SJCRH30 (cell line): ENCODE measurements around the gene PTGER3. TPM values are rescaled to one million over a fixed set of nuclear protein-coding genes. Genes with fewer than 3 reads are reported as not detected.
"Not testable (repeated sequence)": the region's sequence is repeated elsewhere in the genome, so short reads cannot be mapped to it uniquely, and the experiment has no call there.

Source experiments
- DNase-seq, 2 experiments: peaks; one replicate each; pipeline ENCODE4 v3.0.0-alpha.2; 2015 to 2020
- H3K27ac ChIP-seq: fragments of 250-450 bp; sonication (Bioruptor Pico); 2 replicates; pipeline ENCODE4 v1.5.1; 2020; ENCODE audit warnings: mild to moderate bottlenecking, moderate library complexity
- H3K27me3 ChIP-seq: fragments of 250-450 bp; sonication (Bioruptor Pico); 2 replicates; pipeline ENCODE4 v1.5.1; 2020; ENCODE audit warnings: mild to moderate bottlenecking, moderate library complexity
- H3K36me3 ChIP-seq: fragments of 250-450 bp; sonication (Bioruptor Pico); 2 replicates; pipeline ENCODE4 v1.5.1; 2020; ENCODE audit warnings: mild to moderate bottlenecking, moderate library complexity
- H3K4me1 ChIP-seq: fragments of 250-450 bp; sonication (Bioruptor Pico); 2 replicates; pipeline ENCODE4 v1.5.1; 2020; ENCODE audit warnings: mild to moderate bottlenecking, moderate library complexity
- H3K4me3 ChIP-seq: fragments of 250-450 bp; sonication (Bioruptor Pico); 2 replicates; pipeline ENCODE4 v1.5.1; 2020; ENCODE audit warnings: mild to moderate bottlenecking, moderate library complexity
- H3K9me3 ChIP-seq: fragments of 250-450 bp; sonication (Bioruptor Pico); replicated peaks from 2 replicates; pipeline ENCODE4 v1.5.1; 2020; ENCODE audit warnings: mild to moderate bottlenecking, moderate library complexity
- total RNA-seq: library from RNA; depleted of rRNA; stranded (reverse); fragments of >200 nt; shearing (Covaris generic); gene quantifications from 2 replicates; pipeline ENCODE4 v1.2.3, GENCODE V29; 2014

PTGER3 gene
- total RNA-seq, 1 experiment from 2014 or later: not detected

- H3K36me3 ChIP-seq: no peaks in the 10 kb centered on the region
- no peak for DNase-seq
Observed at GRCh38 chr1:70970407-70970806, 77.2 kb downstream of the PTGER3 start.

GRCh38 chr1:70966018-70966638 lies 81.5 kb downstream of the PTGER3 start:
- no peaks in the 10 kb centered on the region for H3K4me1 ChIP-seq
- no peaks in the 10 kb centered on the region for H3K9me3 ChIP-seq
- H3K27ac ChIP-seq: no peak overlapping the region
- no peaks in the 10 kb centered on the region for H3K36me3 ChIP-seq
- DNase-seq: peak in 1 of 2 experiments; percentile 19
- H3K27me3 ChIP-seq: no peaks in the 10 kb centered on the region
- H3K4me3 ChIP-seq: no peak overlapping the region

More at GRCh38 chr1:70970407-70970806, 77.2 kb downstream of the PTGER3 start:
- Histone ChIP-seq H3K27ac (no peak overlapping the region), H3K27me3 (no peaks in the 10 kb centered on the region), H3K9me3 (no peaks in the 10 kb centered on the region), H3K4me1 (no peaks in the 10 kb centered on the region), H3K4me3 (no peak overlapping the region)

DNA sequence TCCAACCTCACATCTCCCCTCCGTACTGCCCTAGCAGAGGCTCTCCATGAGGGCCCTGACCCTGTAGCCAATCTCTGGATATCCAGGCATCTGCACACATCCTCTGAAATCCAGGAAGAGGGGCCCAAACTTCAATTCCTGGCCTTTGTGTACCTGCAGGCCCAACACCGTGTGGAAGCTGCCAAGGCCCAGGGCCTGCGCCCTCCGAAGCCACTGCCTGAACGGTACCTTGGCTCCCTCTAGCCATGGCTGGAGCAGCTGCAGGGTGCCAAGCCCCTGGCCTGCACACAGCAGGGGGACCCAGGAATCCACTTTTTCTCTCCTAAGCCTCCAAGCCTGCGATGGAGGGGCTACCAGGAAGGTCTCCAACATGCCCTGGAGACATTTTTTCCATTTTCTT lies 84.2 kb downstream of the PTGER3 start:
- no peaks in the 10 kb centered on the region for H3K27me3 ChIP-seq
- no peak overlapping the region for H3K4me3 ChIP-seq
- H3K27ac ChIP-seq: no peak overlapping the region
- no peak for DNase-seq
- H3K9me3 ChIP-seq: no peaks in the 10 kb centered on the region
- no peaks in the 10 kb centered on the region for H3K4me1 ChIP-seq
- H3K36me3 ChIP-seq: no peaks in the 10 kb centered on the region

DNA sequence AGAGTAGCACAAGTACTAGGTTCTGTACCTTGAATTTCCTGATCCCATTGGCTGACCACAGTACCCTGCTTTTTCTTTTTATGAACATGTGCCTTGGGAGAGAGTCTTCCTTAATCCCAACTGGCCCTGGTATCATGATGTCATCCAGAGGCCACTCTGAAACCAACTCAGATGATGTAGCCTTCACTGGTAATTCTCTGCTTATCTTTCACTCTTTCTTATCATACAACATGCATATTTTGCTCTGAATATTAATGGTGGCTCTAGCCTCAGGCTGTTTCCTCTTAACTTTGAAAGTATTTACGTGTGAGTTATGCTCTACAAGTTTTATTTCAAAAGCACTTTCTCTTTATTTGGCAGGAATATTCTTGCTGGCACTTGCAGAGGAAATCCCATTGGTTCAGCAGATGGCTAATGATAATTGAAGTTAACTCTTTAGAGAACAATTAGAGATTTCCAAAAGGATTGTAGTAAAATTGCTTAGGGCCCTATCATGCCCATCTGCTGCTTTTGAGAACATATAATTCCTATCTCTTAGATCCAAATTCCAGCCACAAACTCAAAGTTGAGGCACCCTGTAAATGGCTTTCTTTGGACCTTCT lies 86.1 kb downstream of the PTGER3 start:
- Histone ChIP-seq H3K27me3 (no peaks in the 10 kb centered on the region), H3K27ac (no peak overlapping the region), H3K36me3 (no peaks in the 10 kb centered on the region), H3K9me3 (no peaks in the 10 kb centered on the region), H3K4me1 (no peaks in the 10 kb centered on the region), H3K4me3 (no peak overlapping the region)
- DNase-seq: no peak

DNA sequence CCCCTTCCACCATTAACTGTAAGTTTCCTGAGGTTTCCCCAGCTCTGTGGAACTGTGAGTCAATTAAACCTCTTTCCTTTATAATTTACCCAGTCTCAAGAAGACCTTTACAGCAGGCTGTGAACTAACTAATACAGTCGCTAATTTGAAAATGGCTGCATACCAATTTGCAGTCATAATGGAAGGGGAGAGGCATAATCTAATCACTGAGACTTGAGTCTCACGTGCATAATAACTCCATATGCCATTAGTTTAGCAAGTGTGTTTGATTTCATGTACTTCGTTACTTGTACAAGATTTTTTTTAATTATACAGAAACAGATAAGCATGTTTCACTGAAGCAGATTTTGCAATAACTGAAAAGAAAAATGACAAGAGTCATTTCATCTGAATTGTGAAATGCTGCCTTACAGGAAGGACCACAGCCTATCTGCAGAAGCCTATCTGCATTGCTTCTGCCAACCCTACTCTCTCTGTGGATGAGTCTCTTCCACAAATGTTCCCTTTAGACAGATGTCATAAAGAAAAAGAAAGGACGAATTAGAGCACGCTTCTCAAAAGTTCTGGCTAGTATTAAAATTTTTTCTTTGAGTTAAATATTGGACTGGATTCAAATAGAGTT lies 99.1 kb downstream of the PTGER3 start:
- Histone ChIP-seq H3K4me3 (no peak overlapping the region), H3K4me1 (no peaks in the 10 kb centered on the region), H3K9me3 (no peaks in the 10 kb centered on the region), H3K27me3 (no peaks in the 10 kb centered on the region; the same call in 1 of the 2 replicates), H3K27ac (no peak overlapping the region), H3K36me3 (no peaks in the 10 kb centered on the region)
- DNase-seq: no peak

DNA sequence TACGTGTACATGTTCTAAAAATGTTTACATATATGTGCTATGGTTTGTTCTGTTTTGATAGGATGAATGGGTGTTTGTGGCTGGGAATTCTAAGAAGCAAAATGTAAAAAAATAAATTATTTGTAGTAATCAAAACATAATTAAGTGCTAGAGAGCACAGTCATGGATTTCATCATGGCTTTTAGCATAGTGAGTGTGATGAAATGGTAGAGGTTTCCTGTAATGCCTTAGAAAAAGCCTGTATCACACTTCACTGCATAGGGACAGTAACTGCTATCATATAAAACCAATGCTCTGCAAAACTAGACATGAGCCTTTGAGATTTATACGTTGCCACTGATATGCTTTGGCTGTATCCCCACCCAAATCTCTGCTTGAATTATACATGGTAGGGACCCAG lies 99.8 kb downstream of the PTGER3 start:
- H3K4me1 ChIP-seq: no peaks in the 10 kb centered on the region
- H3K36me3 ChIP-seq: no peaks in the 10 kb centered on the region
- no peak for DNase-seq
- H3K9me3 ChIP-seq: no peaks in the 10 kb centered on the region
- no peaks in the 10 kb centered on the region; the same call in 1 of the 2 replicates for H3K27me3 ChIP-seq
- H3K27ac ChIP-seq: no peak overlapping the region
- no peak overlapping the region for H3K4me3 ChIP-seq

DNA sequence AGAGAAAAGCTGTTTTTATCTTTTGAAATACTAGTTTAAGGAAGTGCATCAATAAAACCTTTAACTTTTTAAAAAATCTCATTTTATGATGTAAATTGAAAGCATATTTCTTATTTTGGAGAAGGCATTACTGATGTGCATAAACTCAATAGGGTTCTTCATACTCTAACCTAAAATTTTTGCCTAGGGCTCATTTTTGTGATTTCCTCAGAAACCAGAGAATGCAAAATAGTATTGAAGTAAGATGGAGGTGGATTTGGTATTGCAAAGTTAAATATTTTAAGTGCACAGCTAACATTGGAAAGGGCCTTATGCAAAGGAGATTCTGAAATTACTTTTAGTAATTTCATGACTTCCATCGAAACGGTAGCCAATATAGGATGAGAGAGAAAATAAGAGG lies 101.9 kb downstream of the PTGER3 start:
- H3K27ac ChIP-seq: no peak overlapping the region
- no peaks in the 10 kb centered on the region for H3K36me3 ChIP-seq
- no peaks in the 10 kb centered on the region; the same call in 1 of the 2 replicates for H3K27me3 ChIP-seq
- no peaks in the 10 kb centered on the region for H3K4me1 ChIP-seq
- no peak for DNase-seq
- no peak overlapping the region for H3K4me3 ChIP-seq
- no peaks in the 10 kb centered on the region for H3K9me3 ChIP-seq

- no peaks in the 10 kb centered on the region; the same call in 1 of the 2 replicates for H3K27me3 ChIP-seq
- H3K9me3 ChIP-seq: no peaks in the 10 kb centered on the region
- no peaks in the 10 kb centered on the region for H3K36me3 ChIP-seq
- H3K4me3 ChIP-seq: no peak overlapping the region
- H3K4me1 ChIP-seq: no peaks in the 10 kb centered on the region
- no peak for DNase-seq
- no peak overlapping the region for H3K27ac ChIP-seq
Observed at GRCh38 chr1:70945251-70945650, 102.4 kb downstream of the PTGER3 start.

GRCh38 chr1:70941563-70941962 lies 106.1 kb downstream of the PTGER3 start:
- H3K27ac ChIP-seq: no peak overlapping the region
- no peaks in the 10 kb centered on the region for H3K36me3 ChIP-seq
- no peak overlapping the region for H3K4me3 ChIP-seq
- no peaks in the 10 kb centered on the region for H3K9me3 ChIP-seq
- no peaks in the 10 kb centered on the region; the same call in 1 of the 2 replicates for H3K27me3 ChIP-seq
- H3K4me1 ChIP-seq: no peaks in the 10 kb centered on the region
- DNase-seq: no peak

DNA sequence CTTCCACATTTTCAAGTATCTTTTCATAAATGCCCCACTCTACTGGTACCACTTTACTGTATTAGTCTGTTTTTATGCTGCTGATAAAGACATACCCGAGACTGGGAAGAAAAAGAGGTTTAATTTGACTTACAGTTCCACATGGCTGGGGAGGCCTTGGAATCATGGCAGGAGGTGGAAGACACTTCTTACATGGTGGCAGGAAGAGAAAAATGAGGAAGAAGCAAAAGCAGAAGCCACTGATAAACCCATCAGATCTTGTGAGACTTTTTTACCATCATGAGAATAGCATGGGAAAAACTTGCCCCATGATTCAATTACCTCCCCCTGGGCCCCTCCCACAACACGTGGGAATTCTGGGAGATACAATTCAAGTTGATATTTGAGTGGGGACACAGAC lies 107.2 kb downstream of the PTGER3 start:
- H3K4me3 ChIP-seq, H3K27me3 ChIP-seq, H3K9me3 ChIP-seq, H3K4me1 ChIP-seq, H3K36me3 ChIP-seq, H3K27ac ChIP-seq, DNase-seq: not testable (repeated sequence)

DNA sequence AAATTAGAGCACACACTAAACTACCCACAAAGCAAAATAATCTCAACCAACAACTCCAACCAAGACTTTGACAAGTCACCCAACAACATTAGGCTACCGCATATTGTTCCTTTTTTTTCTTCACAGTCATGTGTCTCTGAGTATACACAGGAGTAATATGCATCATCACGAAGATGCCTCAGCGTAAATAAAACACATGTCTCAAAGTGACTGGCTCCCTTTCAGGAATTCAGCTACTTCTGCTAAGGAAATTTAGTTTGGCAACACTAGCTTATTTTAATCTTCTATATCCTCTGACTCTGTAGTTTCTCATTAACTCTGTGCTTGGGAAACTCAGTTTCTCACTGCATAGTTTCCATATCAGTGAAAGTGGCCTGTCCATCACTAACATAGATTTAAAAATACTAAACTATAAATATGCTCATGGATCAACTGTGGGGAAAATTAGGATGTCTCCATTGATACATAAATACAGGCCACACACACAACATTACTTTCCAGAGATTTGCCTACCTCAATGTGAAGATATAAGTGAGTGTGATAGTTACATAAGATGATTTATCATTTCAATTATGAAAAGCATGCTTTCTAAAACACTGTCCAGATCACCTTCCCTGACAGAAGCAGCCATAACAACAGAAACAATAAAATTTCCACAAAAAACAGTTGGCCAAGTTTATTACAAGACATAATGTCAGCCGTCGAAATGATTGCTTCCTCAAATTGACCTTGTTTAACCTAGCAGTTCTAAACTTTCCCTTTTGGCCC lies 113.2 kb downstream of the PTGER3 start:
- H3K27ac ChIP-seq: no peak overlapping the region
- no peak for DNase-seq
- no peak overlapping the region for H3K4me3 ChIP-seq
- no peaks in the 10 kb centered on the region for H3K36me3 ChIP-seq
- H3K4me1 ChIP-seq: no peaks in the 10 kb centered on the region
- H3K27me3 ChIP-seq: no peaks in the 10 kb centered on the region
- no peaks in the 10 kb centered on the region for H3K9me3 ChIP-seq

- Histone ChIP-seq H3K36me3 (no peaks in the 10 kb centered on the region), H3K4me3 (no peak overlapping the region), H3K27ac (no peak overlapping the region), H3K9me3 (no peaks in the 10 kb centered on the region), H3K27me3 (no peaks in the 10 kb centered on the region), H3K4me1 (no peaks in the 10 kb centered on the region)
- no peak for DNase-seq
Observed at GRCh38 chr1:70930062-70930461, 117.6 kb downstream of the PTGER3 start.

DNA sequence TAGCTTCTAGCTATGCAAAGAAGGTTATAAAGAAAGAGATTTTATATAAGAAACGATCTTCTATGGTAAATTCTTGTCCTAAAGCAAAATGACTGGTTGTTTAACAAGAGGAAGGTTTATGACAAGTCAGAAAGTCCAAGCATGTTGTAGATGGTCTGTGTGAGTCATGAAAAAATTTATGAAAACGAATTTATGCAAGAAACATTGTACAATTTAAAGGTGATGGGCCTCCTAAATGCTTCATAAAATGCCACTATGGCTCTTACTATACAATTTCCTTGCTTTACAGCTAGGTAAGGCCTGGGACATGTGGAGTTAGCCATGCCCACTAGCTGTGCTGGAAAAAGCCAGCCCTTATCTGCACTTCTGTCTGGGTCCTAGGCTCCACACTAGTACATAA lies 125.4 kb downstream of the PTGER3 start:
- no peak overlapping the region for H3K4me3 ChIP-seq
- no peak for DNase-seq
- no peak overlapping the region for H3K27ac ChIP-seq
- H3K27me3 ChIP-seq: no peaks in the 10 kb centered on the region
- H3K9me3 ChIP-seq: no peaks in the 10 kb centered on the region
- no peaks in the 10 kb centered on the region for H3K36me3 ChIP-seq
- H3K4me1 ChIP-seq: no peaks in the 10 kb centered on the region
